Measurements from ENCODE around the gene SKAP2.

Gene SKAP2

GRCh38 chr7:26858241-26858715, 6.1 kb downstream of the SKAP2 start:
- H3K4me3 ChIP-seq (ENCODE audit: low read depth, low read length) = no peak overlapping the region
- no peak for TF ChIP-seq CTCF (IDR thresholded peaks at IDR 0.05; ENCODE audit: low read depth, low read length, missing control alignments)
- DNase-seq (ENCODE audit: low read depth) = no peak

- H3K4me3 ChIP-seq (ENCODE audit: low read depth, low read length) = peak overlapping the region; percentile 16; the same call in 1 of the 2 replicates
- TF ChIP-seq CTCF (IDR thresholded peaks at IDR 0.05; ENCODE audit: low read depth, low read length, missing control alignments) = no peak
- no peak for DNase-seq (ENCODE audit: low read depth)
These were observed 6.7 kb downstream of the SKAP2 start for GRCh38 chr7:26857506-26858240.

GRCh38 chr7:26857170-26857505, 7.3 kb downstream of the SKAP2 start:
- no peak for TF ChIP-seq CTCF (IDR thresholded peaks at IDR 0.05; ENCODE audit: low read depth, low read length, missing control alignments)
- DNase-seq (ENCODE audit: low read depth) = no peak
- H3K4me3 ChIP-seq (ENCODE audit: low read depth, low read length) = peak overlapping the region; percentile 16; the same call in 1 of the 2 replicates

GRCh38 chr7:26856176-26856985, 8.0 kb downstream of the SKAP2 start:
- TF ChIP-seq CTCF (IDR thresholded peaks at IDR 0.05; ENCODE audit: low read depth, low read length, missing control alignments) = no peak
- H3K4me3 ChIP-seq (ENCODE audit: low read depth, low read length) = no peak overlapping the region
- no peak for DNase-seq (ENCODE audit: low read depth)

GRCh38 chr7:26854876-26855855, 9.2 kb downstream of the SKAP2 start:
- DNase-seq (ENCODE audit: low read depth) = no peak
- H3K4me3 ChIP-seq (ENCODE audit: low read depth, low read length) = no peak overlapping the region
- TF ChIP-seq CTCF (IDR thresholded peaks at IDR 0.05; ENCODE audit: low read depth, low read length, missing control alignments) = no peak

GRCh38 chr7:26853788-26854393, 10.5 kb downstream of the SKAP2 start:
- TF ChIP-seq CTCF (IDR thresholded peaks at IDR 0.05; ENCODE audit: low read depth, low read length, missing control alignments) = no peak
- no peak overlapping the region for H3K4me3 ChIP-seq (ENCODE audit: low read depth, low read length)
- no peak for DNase-seq (ENCODE audit: low read depth)

Data from GM12864 (cell line).